DMS79 treated with DMSO at 0.1 percent for 48 hours (cell line): ENCODE results near the gene SLC25A42.
"Not testable (repeated sequence)": the region's sequence is repeated elsewhere in the genome, so short reads cannot be mapped to it uniquely, and the experiment has no call there.

Source experiments
- DNase-seq: peaks from one replicate; lab custom pipeline; 2025; lab: John Stamatoyannopoulos, UW

Gene SLC25A42

DNA sequence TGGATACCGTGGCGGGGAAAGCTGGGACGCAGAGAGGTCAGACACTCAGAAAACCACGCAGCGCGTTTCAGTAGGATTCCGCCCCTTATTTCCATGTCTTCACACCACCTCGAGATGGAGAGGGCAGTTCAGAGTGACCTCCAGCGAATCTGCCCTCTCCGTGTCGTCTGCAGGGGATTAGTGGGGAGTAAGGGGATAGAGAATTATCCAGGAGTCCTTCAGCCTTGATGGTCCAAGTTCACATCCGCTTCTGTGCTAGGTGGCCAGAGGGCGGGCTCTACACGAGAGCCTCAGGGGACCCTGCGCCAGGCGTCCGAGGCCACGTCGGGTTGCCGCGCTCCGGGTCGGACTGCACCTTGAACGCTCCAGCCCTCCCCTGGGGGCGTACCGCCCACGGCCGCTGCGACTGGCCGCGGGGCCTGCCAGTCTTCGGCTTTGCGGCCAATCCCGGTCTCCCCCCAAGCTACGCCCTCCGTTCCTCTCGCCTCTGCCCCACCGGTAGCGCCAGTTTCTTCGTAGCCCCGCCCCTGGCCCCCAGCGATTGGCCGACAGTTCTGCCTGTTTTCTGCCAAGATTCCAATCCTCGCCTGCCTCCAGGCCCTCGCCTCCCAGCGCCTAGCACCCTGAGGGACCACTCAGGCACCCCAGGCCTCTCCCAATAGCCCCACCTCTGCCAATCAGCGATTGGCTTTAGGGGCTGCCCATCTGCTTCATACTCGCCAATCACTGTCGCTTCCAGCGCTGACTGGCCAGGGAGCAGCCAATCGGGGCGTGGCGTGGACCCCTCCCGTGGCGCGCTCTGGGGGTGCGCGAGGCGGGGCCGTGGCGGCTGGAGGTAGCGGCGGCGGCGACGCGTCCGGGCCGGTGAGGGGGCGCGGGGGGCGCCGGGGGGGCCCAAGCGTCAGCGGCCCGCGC, at the start of gene SLC25A42:
SLC25A42 (plus strand) TSS at position 812 of the 915 bp plus-strand sequence. CDS start 32,131 bp downstream, outside the sequence.
- DNase-seq = peak; percentile 99

DNA sequence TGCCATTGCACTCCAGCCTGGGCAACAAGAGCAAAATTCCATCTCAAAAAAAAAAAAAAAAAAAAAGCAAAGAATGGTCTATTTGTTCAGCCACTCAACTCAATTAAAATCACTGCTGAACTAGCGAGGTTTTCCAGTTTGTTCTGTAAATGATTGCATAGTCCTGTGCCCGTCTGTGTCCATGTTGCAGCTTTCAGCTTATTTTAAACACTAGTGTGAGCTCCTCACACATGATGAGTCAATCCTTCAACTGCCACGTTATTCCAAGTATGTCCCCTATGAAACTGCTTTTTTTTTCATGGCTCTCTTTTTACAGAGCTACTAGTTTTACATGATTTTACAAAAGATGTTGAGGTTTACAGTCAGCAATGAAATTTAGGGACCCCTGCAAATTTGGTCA, 42.7 kb upstream of the SLC25A42 start:
- no peak for DNase-seq

DNA sequence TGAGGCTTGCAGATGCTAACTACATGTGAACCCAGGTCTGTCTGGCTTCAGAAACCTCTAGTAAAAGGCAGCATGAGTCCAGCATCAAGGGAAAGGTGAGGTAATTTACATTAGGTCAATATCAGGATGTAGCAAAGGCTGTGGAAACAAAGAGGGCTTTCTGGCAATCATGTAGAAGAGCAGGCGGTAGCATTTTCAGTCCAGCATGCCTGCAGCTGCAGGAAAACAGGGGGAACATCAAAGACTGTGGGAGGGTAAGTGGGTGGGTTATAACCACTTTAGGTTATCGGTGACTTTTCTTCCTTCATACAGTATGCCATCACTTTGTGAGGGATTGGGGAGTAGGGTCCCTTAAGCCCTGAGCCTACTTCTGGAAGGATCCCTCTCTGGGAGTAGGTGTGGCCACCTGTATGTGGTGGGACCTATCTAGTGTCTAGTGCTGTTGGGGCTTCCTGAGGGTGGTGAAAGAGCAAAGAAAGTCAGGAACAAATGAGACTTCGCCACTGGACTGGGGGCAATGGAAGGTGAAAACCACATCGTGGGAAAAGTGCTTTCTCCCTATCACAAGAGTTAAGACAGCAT, 41.3 kb upstream of the SLC25A42 start:
- DNase-seq = no peak

DNA sequence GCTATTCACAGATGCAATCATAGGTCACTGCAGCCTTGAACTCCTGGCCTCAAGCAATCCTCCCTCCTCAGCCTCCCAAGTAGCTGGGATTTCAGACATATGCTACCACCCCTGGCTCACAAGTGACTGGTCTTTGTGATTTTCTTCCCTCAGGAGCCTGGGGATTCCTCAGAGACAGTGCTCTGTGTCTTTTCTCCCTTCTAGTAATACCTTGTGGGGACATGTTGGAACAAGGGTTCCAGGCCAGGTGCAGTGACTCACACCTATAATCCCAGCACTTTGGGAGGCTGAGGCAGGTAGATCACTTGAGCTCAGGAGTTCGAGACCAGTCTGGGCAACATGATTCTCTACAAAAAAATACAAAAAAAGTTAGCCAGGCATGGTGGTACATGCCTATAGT, 40.4 kb upstream of the SLC25A42 start:
- not testable (repeated sequence) for DNase-seq

DNA sequence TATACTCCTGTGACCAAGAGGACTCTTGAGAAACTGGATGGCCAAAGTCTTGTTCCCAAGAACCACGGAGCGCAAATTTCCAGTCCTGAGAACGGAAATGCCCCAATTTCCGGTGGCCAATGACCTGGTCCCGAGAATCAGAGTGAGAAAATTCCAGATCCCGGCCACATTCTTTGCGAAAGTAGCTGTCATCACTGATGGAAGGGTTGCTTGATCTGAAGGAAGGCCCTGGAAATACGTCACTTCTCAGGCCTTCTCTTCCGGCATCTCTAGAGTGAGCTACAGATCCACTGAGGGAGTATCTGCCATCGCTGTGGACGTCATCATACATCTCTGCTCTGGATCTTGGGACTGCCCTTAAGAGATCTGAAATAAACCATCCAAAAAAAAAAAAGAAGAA, 37.9 kb upstream of the SLC25A42 start:
- DNase-seq = no peak

GRCh38 chr19:19026299-19026971, 37.4 kb upstream of the SLC25A42 start:
- DNase-seq = no peak

DNA sequence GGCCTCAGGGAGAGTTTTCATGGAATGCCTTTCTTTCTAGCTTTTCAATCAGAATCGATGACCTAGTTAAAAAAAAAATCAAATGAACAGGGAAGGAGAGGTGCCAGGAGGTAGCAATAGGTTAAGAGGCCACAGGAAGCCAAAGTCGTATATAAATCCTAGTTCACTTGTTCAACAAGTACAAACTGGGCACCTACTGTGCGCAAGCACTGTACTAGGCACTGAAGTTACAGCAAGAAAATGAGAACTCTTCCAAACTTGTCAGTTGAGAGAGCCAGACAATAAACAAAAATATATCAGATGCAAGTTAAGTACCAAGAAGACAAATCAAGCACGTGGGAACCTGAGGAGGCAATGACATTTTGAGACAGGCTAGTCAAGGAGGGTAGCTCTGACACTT, 36.6 kb upstream of the SLC25A42 start:
- DNase-seq = no peak

DNA sequence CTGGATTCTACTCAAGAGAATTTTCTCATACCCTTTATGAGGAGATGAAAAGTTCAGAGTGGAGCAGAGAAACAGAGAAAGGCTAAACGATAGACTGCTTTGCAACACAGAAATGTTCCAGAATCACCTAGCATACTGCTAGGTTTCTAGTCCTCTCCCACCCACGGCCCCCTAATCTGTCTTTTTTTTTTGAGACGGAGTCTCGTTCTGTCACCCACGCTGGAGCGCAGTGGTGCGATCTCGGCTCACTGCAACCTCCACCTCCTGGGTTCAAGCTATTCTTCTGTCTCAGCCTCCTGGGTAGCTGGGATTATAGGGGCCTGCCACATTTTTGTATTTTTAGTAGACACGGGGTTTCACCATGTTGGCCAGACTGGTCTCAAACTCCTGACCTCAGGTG, 35.3 kb upstream of the SLC25A42 start:
- DNase-seq = no peak

DNA sequence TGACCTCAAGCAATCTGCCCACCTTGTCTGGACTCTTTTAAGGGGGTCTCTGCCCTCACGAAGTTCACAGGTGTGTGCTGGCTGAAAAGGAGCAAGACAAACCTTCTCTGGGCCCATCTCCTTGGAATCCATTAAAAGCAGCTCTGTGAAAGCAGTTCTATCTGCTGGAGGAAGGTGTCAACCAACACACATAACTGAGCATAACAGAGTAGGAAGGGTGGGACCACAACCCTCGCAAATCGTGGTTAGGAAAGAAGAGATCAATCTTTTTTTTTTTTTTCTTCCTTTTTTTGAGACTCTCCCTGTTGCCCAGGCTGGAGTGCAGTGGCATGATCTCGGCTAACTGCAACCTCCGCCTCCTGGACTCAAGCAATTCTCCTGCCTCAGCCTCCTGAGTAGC, 31.9 kb upstream of the SLC25A42 start:
- no peak for DNase-seq

- peak; percentile 94 for DNase-seq
These were observed 31.2 kb upstream of the SLC25A42 start for GRCh38 chr19:19032420-19033175.

DNA sequence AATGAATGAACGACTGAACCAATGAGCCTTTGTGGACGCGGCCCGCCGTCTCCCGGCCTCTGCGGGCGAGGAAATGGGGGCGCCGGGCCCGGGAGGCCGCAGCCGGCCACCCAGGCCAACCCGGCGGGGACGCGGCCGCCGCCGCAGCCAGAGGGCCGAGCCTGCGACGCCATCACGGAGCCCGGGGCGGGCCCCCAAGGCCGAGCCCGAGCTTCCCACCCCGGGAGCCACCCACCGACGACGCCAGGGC, 30.7 kb upstream of the SLC25A42 start:
- DNase-seq = no peak

DNA sequence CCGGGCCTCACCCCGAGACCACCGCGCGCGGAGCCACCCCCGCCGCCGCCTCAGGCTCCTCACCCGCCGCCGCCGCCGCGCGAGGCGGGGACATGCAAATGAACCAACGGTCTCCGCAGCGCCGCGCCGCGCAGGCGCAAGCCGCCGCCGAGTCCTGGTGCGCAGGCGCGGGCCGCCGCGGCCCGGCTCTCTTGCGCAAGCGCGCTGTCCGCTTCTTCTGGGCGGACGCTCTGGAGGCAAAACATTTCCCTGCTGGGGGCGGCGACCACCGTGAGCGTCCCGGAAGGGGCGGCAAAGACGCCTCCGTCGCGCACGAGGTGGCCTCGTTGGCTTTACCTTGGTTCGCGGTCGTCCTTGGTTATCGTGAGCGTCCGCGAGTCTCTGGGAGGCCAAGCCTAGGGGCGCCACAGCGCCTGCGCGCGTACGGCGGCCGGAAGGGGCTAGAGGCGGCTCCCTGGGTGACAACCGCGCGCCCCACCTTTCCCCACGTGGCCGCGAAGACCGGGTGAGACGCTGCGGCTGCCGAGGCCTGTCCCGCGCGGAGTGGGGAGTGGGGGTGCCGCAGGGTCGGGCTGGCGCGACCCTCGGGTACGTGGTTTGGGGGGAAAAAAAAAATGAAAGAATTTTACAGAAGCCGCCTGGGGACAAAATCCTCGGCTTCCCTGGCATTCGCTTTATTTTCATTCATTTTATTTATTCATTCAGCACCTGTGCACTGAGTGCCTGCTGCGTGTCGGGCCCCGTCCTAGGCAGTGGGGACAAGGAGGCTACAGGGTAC, 30.2 kb upstream of the SLC25A42 start, which contains the start of the genes ARMC6 and SUGP2:
ARMC6 (plus strand) TSS at position 178 of the 778 bp plus-strand sequence. CDS start 607 bp downstream, outside the sequence.
SUGP2 (minus strand) TSS at position 92 of the 778 bp plus-strand sequence. CDS start 2,446 bp downstream, outside the sequence.
- DNase-seq = peak; percentile 82

GRCh38 chr19:19034204-19034624, 29.6 kb upstream of the SLC25A42 start:
- peak; percentile 61 for DNase-seq

- DNase-seq = no peak
These were observed 23.9 kb upstream of the SLC25A42 start for GRCh38 chr19:19039901-19040300.

DNA sequence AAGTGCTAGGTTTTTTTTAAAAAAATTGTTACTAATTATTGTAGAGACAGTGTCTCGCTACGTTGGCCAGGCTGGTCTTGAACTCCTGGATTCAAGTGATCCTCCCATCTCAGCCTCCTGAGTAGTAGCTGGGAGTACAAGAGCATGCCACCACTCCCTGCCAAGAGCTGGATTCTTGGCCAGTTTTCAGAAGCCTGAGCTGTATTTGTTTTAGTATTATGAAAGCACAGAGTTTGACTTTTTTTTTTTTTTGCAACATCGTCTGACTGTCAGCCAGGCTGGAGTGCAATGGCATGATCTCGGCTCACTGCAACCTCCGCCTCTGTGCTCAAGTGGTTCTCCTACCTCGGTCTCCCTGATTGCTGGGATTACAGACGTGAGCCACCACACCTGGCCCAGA, 23.4 kb upstream of the SLC25A42 start:
- no peak for DNase-seq

DNA sequence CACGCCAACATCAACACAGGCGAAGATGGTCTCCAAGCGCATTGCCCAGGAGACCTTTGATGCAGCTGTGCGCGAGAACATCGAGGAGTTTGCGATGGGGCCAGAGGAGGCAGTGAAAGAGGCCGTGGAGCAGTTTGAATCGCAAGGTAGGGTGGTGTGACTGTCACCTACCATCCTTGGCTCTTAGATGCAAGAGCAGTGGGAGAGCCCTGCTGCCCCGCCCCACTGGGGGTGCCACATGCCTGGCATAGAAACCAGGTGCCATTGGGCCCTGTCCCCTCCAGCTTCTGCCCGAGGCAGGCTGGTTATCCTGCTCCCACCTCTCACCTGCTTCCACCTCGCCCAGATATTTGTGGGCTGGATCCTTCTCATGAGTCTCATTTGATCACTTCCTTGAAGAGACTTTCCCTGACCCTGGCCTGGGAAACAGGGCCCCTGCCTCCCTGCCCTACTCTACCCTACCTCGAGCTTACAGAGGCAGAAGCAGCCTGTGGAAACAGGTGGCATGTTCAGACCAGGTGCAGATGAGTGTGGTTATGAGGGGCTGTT, 21.0 kb upstream of the SLC25A42 start:
- DNase-seq = no peak

- DNase-seq = no peak
These were observed 20.3 kb upstream of the SLC25A42 start for GRCh38 chr19:19043481-19043880.

GRCh38 chr19:19043881-19044280, 19.9 kb upstream of the SLC25A42 start:
- DNase-seq = no peak

DNA sequence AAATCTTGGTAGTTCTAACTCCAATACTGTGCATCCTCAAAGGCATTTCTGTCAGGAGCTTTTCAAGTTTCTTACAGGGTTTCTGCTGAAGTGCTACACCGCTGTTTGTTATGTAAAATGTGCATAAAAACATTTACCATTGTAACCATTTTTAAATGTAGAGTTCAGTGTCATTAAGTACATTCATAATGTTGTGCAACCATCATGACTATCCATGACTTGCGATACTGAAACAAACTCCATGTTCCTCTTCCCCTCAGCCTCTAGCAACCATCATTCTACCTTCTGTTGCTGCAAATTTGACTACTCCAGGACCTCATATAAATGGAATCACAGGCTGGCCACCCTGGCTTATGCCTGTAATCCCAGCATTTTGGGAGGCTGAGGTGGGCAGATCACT, 14.4 kb upstream of the SLC25A42 start:
- no peak for DNase-seq

- no peak for DNase-seq
These were observed 13.7 kb upstream of the SLC25A42 start for GRCh38 chr19:19050104-19050503.

DNA sequence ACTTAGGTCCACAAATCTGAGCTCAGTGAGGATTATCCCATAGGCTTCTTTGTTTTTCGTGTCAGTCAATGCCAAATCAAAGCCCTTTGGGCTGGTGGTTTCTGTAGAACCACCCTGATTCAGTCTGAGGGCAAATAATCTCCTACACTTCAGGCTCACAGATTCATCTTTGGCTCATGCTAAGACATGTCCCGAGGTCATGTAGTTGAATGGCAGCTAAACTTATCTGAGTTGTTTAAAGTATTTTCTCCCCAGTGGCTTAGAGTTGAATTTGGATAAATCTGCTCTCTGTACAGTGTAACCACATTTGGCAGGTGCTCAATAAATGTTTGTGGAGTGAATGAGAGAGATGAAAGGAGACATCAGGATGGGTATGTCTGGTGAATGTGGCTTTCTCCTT, 13.1 kb upstream of the SLC25A42 start:
- DNase-seq = no peak
